GM20000 (cell line): ENCODE measurements around the gene PLPPR1.

Experiments
- DNase-seq: peaks from one replicate; pipeline ENCODE4 v3.0.0; 2012; ENCODE audit warnings: low spot score
- TF ChIP-seq, protein P1 (sequence below): IDR thresholded peaks from 2 replicates; pipeline ENCODE4 v1.5.1; 2012; ENCODE audit warnings: mild to moderate bottlenecking, control low read depth; ENCODE audit errors: extremely low read depth, missing control alignments

Gene PLPPR1

DNA sequence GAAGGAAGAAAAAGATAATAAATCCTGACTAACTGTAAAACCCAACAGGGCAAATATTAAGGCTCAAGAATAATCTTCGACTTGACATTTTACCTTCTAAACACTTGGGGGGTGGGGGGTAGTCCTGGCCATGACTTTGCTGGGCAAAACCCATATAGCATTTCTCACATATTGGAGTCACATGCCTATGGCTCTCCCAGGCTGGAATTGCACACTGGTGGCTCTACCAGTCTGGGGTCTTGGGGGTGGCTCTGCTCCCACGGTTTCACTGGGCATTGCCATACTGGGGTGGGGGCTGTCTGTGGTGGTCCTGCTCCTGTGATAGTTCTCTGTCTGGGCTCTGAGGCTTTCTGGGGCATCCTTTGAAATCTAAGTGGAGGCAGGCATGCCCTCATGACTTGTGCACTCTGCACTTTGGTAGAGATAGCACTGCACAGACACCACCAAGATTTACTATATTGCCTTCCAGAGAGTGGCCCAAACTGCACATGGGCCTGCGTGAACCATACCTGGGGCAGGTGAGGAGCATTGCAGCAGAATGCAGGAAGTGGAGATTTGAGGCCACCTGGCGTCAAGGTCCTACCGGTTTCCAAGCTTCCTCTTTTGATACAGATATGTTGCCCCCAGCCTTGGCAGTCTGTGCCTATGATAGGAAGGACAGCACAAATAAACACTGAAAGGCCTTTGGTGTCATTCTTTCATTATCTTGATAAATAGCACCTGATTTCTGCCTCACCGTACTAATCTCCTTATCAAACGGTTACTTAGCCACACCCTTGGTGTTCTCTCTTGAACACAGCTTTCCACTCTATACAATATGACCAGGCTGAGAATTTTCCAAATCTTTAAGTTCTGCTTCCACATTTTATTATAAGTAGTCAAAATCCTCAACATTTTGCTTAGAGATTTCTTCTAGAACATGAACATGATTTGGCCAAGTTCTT, 326.5 kb downstream of the PLPPR1 start:
- TF ChIP-seq, protein P1, sequence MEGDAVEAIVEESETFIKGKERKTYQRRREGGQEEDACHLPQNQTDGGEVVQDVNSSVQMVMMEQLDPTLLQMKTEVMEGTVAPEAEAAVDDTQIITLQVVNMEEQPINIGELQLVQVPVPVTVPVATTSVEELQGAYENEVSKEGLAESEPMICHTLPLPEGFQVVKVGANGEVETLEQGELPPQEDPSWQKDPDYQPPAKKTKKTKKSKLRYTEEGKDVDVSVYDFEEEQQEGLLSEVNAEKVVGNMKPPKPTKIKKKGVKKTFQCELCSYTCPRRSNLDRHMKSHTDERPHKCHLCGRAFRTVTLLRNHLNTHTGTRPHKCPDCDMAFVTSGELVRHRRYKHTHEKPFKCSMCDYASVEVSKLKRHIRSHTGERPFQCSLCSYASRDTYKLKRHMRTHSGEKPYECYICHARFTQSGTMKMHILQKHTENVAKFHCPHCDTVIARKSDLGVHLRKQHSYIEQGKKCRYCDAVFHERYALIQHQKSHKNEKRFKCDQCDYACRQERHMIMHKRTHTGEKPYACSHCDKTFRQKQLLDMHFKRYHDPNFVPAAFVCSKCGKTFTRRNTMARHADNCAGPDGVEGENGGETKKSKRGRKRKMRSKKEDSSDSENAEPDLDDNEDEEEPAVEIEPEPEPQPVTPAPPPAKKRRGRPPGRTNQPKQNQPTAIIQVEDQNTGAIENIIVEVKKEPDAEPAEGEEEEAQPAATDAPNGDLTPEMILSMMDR: no peak
- DNase-seq: no peak

DNA sequence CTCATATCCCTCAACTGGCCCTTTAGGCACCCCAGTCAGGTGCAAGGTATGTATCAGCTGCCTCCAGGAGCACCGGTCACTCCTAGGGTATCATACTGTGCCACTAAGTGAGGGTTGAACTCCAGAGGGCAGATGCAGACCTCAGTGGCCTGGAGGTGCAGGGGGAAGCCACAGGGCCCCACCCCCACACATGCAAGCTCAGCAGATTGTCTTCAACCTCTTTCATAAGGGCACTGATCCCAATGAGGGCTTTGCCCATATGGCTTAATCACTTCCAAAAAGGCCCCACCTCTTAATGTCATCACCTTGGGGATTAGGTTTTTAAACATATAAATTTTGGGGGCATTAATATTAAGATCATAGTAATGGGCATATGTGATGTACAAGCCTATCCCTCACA, 328.1 kb downstream of the PLPPR1 start:
- DNase-seq: no peak
- TF ChIP-seq, protein P1: no peak

DNA sequence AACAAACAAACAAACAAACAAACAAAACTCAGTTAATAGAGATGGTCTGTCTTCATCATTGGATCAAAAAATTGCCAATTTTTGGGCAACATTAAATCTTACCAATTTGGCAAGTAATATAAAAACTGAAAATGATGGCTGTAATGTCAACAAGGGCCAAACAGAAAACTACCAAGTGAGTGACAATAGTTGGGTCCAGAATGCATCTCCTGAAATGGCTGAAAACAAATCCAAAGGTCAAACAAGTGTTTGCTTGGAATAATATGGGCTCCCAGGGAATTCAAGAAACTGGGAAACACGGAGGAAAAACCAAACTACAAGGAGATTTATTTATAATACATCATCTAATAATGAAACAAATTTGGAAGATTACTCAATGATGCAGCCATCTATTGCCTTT, 331.2 kb downstream of the PLPPR1 start:
- TF ChIP-seq, protein P1: no peak
- no peak for DNase-seq

DNA sequence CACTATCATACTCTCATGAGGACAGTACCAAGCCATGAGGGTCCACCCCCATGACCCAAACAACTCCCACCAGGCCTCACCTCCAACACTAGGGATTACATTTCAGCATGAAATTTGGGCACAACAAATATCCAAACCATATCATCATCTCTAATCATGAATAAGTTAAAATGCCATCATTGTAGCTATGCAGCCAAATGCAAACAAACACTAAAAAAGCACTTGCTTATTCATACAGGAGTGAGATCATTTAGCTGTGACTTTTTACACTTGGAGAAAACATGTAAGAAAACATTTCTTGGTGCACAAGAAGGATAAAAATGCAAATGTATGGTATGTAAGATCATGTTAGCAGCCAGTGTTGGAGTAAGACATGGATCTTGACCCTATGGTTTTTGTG, 332.1 kb downstream of the PLPPR1 start:
- TF ChIP-seq, protein P1: no peak
- DNase-seq: no peak

DNA sequence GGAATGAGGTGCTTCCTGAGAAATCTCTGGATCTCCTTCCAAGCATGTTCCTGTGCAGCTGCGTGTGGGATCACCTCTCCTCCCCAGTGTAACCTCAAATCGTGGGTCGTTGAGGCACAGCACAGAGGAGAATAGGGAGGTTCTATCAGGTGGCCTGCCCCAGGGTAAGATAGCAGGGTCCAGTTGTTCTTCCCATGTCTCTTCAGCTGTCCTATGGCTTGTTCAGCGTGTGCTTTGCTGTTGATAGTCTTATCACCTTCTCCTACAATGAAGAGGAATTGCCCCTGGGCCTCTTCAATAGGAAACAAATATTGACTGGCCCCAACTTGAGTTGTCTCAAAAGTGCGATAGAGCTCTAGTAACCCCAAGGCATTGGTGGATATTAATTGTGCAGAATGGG, 333.9 kb downstream of the PLPPR1 start:
- DNase-seq: no peak
- TF ChIP-seq, protein P1: no peak

DNA sequence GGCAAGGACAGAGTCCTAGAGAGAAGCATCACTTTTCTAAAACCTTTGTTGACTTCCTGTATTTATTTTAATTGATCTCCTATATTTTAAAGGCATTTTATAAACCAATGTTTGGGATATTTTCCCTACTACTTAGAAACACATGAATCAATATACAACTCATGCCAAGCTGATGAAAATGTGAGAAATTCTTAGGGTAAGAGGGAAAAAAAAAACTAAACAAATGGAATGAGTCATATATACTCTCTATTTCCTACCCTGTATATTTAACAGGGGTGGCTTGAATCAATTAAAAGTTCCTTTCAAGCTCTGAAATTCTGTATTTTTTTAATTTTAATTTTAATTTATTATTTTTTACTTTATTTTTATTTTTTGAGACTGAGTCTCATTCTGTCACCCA, 336.7 kb downstream of the PLPPR1 start:
- TF ChIP-seq, protein P1: no peak
- no peak for DNase-seq

DNA sequence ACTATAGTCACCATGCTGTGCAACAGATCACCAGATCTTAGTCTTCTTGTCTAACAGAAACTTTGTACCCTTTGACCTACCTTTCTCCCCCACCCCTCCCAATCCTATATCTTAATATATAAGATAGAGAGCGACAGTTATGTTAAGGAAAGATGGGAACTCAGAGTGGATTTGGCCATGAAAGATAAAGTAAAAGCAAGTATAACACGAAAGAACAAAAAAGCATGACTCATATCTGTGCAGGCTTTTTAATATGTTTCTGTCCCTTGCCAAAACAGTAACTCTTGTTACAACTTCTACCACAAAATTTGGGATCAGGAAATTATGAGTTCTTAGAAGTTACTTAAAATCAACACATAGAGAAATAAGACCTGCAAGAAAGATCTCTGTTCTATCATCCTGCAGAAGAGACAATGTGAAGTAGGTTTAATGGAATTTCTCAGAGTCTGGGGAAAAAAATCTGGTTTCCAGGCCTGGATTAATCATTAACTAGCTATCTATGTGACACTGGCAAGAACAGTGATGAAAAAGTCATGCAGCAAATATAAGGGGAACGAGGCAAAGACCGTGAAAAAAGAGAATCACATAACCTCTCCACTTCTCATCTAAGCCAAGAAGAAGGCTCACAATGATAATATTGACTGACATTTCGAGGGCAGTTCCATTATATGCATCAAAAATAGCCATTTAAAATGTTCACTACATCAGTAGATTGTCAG, 337.7 kb downstream of the PLPPR1 start:
- TF ChIP-seq, protein P1: no peak
- DNase-seq: no peak
